ENCODE data around the gene NUP88.

NUP88 gene

GRCh38 chr17:5355421-5356129, 63.9 kb downstream of the NUP88 start:
- no peak for DNase-seq (ENCODE audit: low spot score)

- no peak for DNase-seq (ENCODE audit: low spot score)
These were observed 64.5 kb downstream of the NUP88 start for GRCh38 chr17:5354886-5355415.

GRCh38 chr17:5354310-5354709, 65.2 kb downstream of the NUP88 start:
- DNase-seq (ENCODE audit: low spot score): no peak

DNA sequence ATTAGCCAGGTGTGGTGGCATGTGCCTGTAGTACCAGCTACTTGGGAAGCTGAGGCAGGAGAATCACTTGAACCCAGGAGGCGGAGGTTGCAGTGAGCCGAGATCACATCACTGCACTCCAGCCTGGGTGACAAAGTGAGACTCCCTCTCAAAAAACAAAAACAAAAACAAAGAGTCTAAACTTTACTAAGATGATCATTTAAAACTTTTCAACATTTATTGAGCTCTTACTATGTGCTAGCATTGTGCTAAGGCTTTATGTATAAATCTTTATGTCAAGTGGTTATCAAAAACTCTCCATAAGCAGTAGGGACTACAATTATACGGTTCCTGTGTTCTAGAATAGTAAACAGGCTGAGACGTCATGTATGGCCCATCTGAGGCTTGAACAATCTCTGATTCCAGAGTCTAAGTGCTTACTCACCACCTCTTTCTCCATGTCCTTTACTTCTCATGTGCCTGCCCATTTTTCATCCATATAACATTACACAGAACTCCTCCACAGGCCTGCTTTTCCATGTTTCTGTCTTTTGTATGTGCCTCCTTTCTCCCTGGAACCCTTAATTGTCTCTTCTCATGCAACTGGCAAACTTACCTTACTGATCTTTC, 66.7 kb downstream of the NUP88 start:
- no peak for DNase-seq (ENCODE audit: low spot score)

DNA sequence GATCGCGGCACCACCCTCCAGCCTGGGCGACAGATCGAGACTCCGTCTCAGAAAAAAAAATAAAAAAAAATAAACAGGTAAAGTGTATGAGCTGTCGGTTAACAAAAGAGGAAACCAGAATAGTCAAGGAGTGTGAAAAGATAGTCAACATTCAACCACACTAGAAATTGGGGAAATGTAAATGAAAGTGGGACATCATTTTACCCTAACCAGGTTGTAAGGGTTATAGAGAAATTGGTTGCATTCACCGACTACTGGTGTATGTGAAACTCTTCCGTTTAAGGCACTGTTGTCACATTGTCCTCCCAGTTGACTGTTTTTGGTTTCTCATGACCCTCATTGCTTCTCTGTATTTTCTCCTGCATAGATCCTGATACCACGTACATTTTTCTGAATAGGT, 74.5 kb downstream of the NUP88 start:
- no peak for DNase-seq (ENCODE audit: low spot score)
